ENCODE measurements around the gene KLRC4.
"Not testable (repeated sequence)": the region's sequence is repeated elsewhere in the genome, so short reads cannot be mapped to it uniquely, and the experiment has no call there.

- TF ChIP-seq, protein P1, sequence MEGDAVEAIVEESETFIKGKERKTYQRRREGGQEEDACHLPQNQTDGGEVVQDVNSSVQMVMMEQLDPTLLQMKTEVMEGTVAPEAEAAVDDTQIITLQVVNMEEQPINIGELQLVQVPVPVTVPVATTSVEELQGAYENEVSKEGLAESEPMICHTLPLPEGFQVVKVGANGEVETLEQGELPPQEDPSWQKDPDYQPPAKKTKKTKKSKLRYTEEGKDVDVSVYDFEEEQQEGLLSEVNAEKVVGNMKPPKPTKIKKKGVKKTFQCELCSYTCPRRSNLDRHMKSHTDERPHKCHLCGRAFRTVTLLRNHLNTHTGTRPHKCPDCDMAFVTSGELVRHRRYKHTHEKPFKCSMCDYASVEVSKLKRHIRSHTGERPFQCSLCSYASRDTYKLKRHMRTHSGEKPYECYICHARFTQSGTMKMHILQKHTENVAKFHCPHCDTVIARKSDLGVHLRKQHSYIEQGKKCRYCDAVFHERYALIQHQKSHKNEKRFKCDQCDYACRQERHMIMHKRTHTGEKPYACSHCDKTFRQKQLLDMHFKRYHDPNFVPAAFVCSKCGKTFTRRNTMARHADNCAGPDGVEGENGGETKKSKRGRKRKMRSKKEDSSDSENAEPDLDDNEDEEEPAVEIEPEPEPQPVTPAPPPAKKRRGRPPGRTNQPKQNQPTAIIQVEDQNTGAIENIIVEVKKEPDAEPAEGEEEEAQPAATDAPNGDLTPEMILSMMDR (IDR thresholded peaks at IDR 0.05; ENCODE audit: extremely low read depth in 1 of 2, insufficient read depth in 1 of 2, low read depth in 1 of 2, low read length in 2 of 2), result not testable (repeated sequence)
- TF ChIP-seq EZH2 (IDR thresholded peaks at IDR 0.05; ENCODE audit: borderline replicate concordance, low read depth, low read length, severe bottlenecking); POLR2A (IDR thresholded peaks at IDR 0.05; ENCODE audit: low read depth, low read length); MAX (IDR thresholded peaks at IDR 0.05; ENCODE audit: insufficient read depth, insufficient read length); GATA2 (IDR thresholded peaks at IDR 0.05; ENCODE audit: insufficient read depth, insufficient read length, low read depth, low read length); POLR2AphosphoS5 (IDR thresholded peaks at IDR 0.05; ENCODE audit: insufficient read depth, low read depth, low read length); JUN (IDR thresholded peaks at IDR 0.05; ENCODE audit: borderline replicate concordance, insufficient read depth, insufficient read length, low read depth); MYC (IDR thresholded peaks at IDR 0.05; ENCODE audit: low read depth, low read length): not testable (repeated sequence)
Observed at GRCh38 chr12:10378737-10379136, 30.8 kb downstream of the KLRC4 start.

Data from endothelial cell of umbilical vein (primary cell).